MCF 10A (cell line): ENCODE results near the gene C9. TPM values are rescaled to one million over a fixed set of nuclear protein-coding genes. Genes with fewer than 3 reads are reported as not detected.

ENCODE experiments used
- BruUV-seq: library from RNA; stranded (reverse); fragments of 400-500 nt; replicated peaks from 2 replicates; lab custom pipeline; 2021; lab: Mats Ljungman, UMichigan
- CTCF ChIA-PET: fragments of 300-600 bp; sonication (Branson Sonifier 250); formaldehyde crosslinking; extraction: SDS; loops from one replicate; lab custom pipeline; 2021; ENCODE audit warnings: antibody characterized with exemption, inconsistent platforms; lab: Yijun Ruan, JAX
- POLR2A ChIA-PET: fragments of 300-600, 350-650 bp; sonication (Branson Sonifier 250); formaldehyde crosslinking; extraction: SDS; loops from one replicate; lab custom pipeline; 2020; ENCODE audit warnings: antibody characterized with exemption, inconsistent platforms; lab: Yijun Ruan, JAX
- DNase-seq: peaks from one replicate; pipeline ENCODE4 v3.0.0-alpha.2; 2018; ENCODE audit not compliant: unreplicated experiment
- H3K27ac Mint-ChIP-seq: one replicate; pipeline ENCODE4 v1.8.0; 2022; ENCODE audit warnings: mild to moderate bottlenecking, low read depth, mixed read lengths; ENCODE audit not compliant: unreplicated experiment
- H3K27me3 Mint-ChIP-seq: one replicate; pipeline ENCODE4 v1.8.0; 2022; ENCODE audit warnings: mixed read lengths; ENCODE audit not compliant: insufficient read depth, unreplicated experiment
- H3K36me3 Mint-ChIP-seq: one replicate; pipeline ENCODE4 v1.8.0; 2022; ENCODE audit warnings: mild to moderate bottlenecking, moderate library complexity, mixed read lengths; ENCODE audit not compliant: insufficient read depth, unreplicated experiment
- H3K4me1 Mint-ChIP-seq: one replicate; pipeline ENCODE4 v1.8.0; 2022; ENCODE audit warnings: mixed read lengths; ENCODE audit not compliant: insufficient read depth, unreplicated experiment
- H3K4me3 Mint-ChIP-seq: one replicate; pipeline ENCODE4 v1.8.0; 2022; ENCODE audit warnings: mild to moderate bottlenecking, moderate library complexity, mixed read lengths; ENCODE audit not compliant: unreplicated experiment
- H3K9me3 Mint-ChIP-seq: one replicate; pipeline ENCODE4 v1.8.0; 2022; ENCODE audit warnings: mixed read lengths; ENCODE audit not compliant: unreplicated experiment
- intact Hi-C: fragments of 100-400 bp; cut with micrococcal nuclease; formaldehyde crosslinking; loops from 2 replicates; pipeline ENCODE4 v1.14.1; 2022
- total RNA-seq: library from RNA; stranded (reverse); gene quantifications from 2 replicates; pipeline ENCODE4 v1.2.3, GENCODE V29; 2022
- TF ChIP-seq, protein P1 (sequence below): fragments of 200-600 bp; IDR thresholded peaks from one replicate; pipeline ENCODE4 v1.8.0; 2022; ENCODE audit warnings: antibody characterized with exemption, mild to moderate bottlenecking; ENCODE audit not compliant: unreplicated experiment

Gene C9
- total RNA-seq, 1 experiment from 2014 or later = not detected

DNA sequence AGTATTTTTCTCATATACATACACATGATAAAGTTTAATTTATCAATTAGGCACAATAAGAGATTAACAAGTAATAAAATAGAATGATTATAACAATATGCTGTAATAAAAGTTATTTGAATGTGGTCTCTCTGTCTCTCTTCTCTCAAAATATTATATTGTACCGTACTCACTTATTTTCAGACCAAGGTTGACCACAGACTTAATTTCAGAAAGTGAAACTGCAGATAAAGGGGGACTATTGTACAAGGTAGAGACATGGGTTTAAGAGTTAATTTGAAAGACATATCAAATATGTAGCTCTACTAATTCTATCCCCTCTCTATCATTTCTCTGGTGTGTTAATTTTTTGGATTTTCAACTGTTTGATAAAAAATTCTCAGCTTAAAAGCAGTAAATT lies 20.0 kb upstream of the C9 start:
- DNase-seq = no peak
- intact Hi-C loops = no loop called here
- Mint-ChIP-seq H3K9me3 (no peaks in the 10 kb centered on the region), H3K4me1 (no peaks in the 10 kb centered on the region), H3K4me3 (no peak overlapping the region), H3K27ac (no peak overlapping the region), H3K27me3 (no peaks in the 10 kb centered on the region), H3K36me3 (no peaks in the 10 kb centered on the region)
- ChIA-PET POLR2A (interaction anchor here (0.5 kb wide), 1 partner anchor 158 kb away, joined by 3 read pairs; no protein-coding TSS in a partner anchor), CTCF (interaction anchor here (1.5 to 2.0 kb wide), 2 partner anchors 8 to 164 kb away, joined by 11 to 16 read pairs; no protein-coding TSS in a partner anchor)
- BruUV-seq = no TSS peak
- TF ChIP-seq, protein P1, sequence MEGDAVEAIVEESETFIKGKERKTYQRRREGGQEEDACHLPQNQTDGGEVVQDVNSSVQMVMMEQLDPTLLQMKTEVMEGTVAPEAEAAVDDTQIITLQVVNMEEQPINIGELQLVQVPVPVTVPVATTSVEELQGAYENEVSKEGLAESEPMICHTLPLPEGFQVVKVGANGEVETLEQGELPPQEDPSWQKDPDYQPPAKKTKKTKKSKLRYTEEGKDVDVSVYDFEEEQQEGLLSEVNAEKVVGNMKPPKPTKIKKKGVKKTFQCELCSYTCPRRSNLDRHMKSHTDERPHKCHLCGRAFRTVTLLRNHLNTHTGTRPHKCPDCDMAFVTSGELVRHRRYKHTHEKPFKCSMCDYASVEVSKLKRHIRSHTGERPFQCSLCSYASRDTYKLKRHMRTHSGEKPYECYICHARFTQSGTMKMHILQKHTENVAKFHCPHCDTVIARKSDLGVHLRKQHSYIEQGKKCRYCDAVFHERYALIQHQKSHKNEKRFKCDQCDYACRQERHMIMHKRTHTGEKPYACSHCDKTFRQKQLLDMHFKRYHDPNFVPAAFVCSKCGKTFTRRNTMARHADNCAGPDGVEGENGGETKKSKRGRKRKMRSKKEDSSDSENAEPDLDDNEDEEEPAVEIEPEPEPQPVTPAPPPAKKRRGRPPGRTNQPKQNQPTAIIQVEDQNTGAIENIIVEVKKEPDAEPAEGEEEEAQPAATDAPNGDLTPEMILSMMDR = no peak

DNA sequence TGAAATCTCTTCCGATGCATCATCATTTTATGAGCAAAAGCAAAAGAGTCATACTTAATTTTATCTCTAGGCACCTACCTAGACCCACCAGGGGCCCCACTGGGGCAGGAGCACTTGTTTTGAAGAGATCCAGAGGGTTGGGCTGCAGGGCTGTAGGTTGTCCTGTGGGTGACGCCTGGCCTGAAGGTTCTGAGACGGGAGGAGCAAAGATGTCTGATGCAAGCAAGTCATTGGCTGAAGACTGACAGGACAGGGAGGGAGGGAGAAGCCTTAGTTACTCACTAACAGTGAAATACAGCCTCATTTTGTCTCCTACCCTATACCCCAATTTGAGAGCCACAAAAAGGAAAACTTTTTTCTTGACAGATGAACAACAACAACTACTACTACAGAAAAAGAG lies 17.1 kb upstream of the C9 start:
- Mint-ChIP-seq H3K9me3 (no peaks in the 10 kb centered on the region), H3K4me1 (no peaks in the 10 kb centered on the region), H3K27me3 (no peaks in the 10 kb centered on the region), H3K36me3 (no peaks in the 10 kb centered on the region), H3K4me3 (no peak overlapping the region), H3K27ac (no peak overlapping the region)
- TF ChIP-seq, protein P1 = no peak
- BruUV-seq = no TSS peak
- intact Hi-C loops = no loop called here
- ChIA-PET POLR2A (no interaction called here), CTCF (interaction anchor here (8.4 kb wide), 1 partner anchor 165 kb away, joined by 355 read pairs; no protein-coding TSS in a partner anchor)
- no peak for DNase-seq

DNA sequence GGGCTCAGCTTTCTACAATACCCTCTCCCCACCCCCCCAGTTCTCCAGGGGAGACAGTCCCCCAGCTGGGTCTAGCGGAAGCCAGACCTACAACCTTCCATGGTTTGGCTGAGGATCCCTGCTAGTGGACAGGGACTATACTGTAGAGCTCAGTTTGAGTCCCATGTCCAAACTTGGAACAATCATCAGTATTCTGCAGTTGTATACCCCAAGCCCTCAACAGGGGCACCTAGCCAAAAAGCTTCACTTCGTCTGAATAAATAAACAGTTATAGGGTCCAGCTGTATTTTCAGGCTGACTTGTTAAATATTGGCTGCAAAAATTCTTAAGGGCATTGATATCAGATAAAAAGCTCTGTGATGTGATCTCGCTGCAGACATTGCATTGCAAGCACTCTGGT lies 15.4 kb upstream of the C9 start:
- ChIA-PET CTCF (interaction anchor here (0.6 to 8.4 kb wide), 5 partner anchors 16 to 189 kb away, joined by 3 to 355 read pairs (median 5); no protein-coding TSS in a partner anchor), POLR2A (interaction anchor here (0.6 kb wide), 1 partner anchor 9 kb away, joined by 3 read pairs; no protein-coding TSS in a partner anchor)
- intact Hi-C loops = loop anchor here (5.0 to 10.0 kb wide), 2 partner anchors 88 to 165 kb away; partner anchors contain the start of gene FYB1
- DNase-seq = no peak
- Mint-ChIP-seq H3K36me3 (no peaks in the 10 kb centered on the region), H3K27me3 (no peaks in the 10 kb centered on the region), H3K9me3 (no peaks in the 10 kb centered on the region), H3K4me1 (no peaks in the 10 kb centered on the region), H3K4me3 (no peak overlapping the region), H3K27ac (no peak overlapping the region)
- no TSS peak for BruUV-seq
- TF ChIP-seq, protein P1 = no peak

DNA sequence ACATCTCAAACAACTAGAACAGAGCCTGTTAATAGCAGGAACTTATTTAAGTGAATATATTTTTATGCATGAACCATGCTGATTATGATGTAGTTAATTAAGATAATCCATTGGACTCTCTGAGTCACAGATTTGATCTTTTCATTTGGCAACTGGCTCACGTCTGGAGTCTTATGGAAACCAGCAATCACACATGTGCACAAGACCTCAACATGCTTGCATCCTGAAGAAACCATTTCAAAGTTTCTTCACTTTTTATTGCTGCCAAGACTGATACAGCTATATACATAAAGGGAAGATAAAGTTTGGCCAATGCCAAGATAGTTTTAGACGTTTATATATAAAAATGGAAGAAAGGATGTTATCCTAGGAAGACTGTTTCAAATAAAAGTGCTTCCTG lies 13.3 kb upstream of the C9 start:
- Mint-ChIP-seq H3K36me3 (no peaks in the 10 kb centered on the region), H3K4me3 (no peak overlapping the region), H3K27ac (no peak overlapping the region), H3K9me3 (no peaks in the 10 kb centered on the region), H3K27me3 (no peaks in the 10 kb centered on the region), H3K4me1 (no peaks in the 10 kb centered on the region)
- TF ChIP-seq, protein P1 = no peak
- POLR2A ChIA-PET = interaction anchor here (2.2 to 2.6 kb wide), 2 partner anchors 22 to 170 kb away, joined by 8 to 25 read pairs; no protein-coding TSS in a partner anchor
- no TSS peak for BruUV-seq
- intact Hi-C loops = loop anchor here (2.0 to 10.0 kb wide), 4 partner anchors 47 to 229 kb away; partner anchors contain the start of genes DAB2 and FYB1
- DNase-seq = no peak
- CTCF ChIA-PET = interaction anchor here (0.6 to 8.4 kb wide), 13 partner anchors 9 to 1513 kb away, joined by 3 to 355 read pairs (median 9); partner anchors contain the start of genes DAB2 and FYB1
